Stimulated activated CD4-positive, alpha-beta T cell treated with anti-CD3 and anti-CD28 coated beads, Interleukin-2, amount 100 ng/mL, for 4 hours (primary cell): Measurements from ENCODE around the gene PITPNC1.
"Not testable (repeated sequence)": the region's sequence is repeated elsewhere in the genome, so short reads cannot be mapped to it uniquely, and the experiment has no call there.

Experiments used
- DNase-seq: peaks from one replicate; pipeline ENCODE4 v3.0.0-alpha.2; 2020; ENCODE audit warnings: low read depth

PITPNC1 gene

DNA sequence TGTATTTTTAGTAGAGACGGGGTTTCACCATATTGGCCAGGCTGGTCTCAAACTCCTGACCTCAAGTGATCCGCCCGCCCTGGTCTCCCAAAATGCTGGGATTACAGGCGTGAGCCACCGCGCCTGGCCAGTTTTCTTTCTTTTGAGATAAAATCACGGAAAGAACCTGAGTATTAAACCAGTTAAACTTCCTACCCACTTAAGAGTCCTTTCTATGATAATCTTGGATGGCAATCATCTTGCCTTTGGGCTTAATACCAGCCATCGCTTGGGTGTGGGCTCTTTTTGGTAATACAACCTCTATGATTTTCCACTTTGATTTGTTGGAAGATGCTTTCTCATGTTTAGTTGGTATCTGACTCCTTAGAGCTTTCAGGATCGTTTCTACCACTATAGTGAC, 24.0 kb downstream of the PITPNC1 start:
- no peak for DNase-seq

DNA sequence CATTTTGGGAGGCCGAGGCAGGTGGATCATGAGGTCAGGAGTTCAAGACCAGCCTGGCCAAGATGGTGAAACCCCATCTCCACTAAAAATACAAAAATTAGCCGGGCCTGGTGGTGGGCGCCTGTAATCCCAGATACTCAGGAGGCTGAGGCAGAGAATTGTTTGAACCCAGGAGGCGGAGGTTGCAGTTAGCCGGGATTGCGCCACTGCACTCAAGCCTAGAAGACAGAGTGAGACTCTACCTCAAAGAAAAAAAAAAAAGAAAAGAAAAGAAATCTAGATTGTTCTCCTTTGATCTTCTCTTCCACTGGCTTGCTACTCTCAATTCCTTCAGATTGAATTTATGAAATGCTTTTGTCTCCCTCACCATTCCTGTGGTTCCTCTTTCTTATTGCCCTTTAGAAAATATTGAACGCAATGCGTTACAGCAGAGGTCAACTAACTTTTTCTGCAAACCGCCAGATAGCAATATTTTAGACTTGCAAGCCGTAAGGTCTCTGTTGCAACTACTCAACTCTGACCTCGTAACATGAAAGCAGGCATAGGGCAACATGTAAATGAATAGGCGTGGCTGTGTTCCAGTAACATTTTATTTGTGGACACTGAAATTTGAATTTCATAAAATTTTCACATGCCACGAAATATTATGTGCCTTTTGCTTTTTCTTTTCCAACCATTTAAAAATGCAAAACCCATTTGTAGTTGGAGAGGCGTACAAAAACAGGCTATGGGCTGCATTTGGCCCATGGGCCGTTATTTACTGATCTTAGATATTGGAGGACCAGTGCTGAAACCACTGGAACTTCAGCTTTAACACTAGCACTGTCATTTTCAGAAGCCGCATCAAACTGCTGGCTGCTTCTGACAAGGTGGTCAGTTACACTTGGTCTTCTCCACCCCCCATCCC, 24.8 kb downstream of the PITPNC1 start:
- no peak for DNase-seq

DNA sequence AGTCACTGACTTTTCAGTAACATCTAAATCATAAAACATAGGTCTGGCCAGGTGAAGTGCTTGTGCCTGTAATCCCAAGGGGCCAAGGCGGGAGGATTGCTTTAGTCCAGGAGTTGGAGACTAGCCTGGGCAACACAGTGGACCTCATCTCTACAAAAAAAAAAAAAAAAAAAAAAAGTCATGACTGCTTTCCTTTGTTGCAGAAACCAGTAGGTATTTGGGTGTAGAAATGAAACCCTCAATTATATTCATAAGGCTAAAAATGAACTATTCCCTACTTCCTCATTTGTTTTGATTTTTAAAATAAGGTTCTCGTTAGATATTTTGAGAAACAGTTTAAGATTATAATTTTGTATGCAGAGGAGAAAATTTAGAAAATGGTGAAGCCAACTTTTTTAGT, 26.0 kb downstream of the PITPNC1 start:
- no peak for DNase-seq

DNA sequence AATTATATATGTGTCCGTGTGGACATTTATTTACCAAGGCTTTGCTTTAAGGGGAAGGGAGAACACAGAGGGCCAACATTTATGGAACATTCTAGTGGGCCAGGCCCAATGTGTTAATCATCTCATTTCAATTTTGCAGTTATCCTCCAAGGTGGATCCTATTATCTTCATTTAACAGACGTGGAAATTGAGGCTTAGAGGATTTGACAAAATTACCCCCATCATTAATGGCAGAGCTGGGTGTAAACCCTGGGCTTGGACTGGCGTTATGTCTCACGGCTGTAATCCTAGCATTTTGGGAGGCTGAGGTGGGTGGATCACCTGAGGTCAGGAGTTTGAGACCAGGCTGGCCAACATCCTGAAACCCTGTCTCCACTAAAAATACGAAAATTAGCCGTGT, 26.4 kb downstream of the PITPNC1 start:
- no peak for DNase-seq

DNA sequence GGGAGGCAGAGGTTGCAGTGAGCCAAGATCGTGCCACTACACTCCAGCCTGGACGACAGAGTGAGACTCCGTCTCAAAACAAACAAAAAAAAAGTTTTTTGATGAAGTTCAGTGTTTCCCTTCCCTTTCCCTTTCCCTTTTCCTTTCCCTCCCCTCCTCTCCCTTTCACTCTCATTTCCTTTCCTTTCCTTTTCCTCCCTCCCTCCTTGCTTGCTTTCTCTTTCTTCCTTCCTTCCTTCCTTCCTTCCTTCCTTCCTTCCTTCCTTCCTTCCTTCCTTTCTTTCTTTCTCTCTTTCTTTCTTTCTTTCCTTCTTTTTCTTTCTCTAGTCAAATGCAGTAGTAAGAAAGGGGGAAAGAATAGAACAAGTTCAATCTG, 31.4 kb downstream of the PITPNC1 start:
- DNase-seq, result not testable (repeated sequence)

DNA sequence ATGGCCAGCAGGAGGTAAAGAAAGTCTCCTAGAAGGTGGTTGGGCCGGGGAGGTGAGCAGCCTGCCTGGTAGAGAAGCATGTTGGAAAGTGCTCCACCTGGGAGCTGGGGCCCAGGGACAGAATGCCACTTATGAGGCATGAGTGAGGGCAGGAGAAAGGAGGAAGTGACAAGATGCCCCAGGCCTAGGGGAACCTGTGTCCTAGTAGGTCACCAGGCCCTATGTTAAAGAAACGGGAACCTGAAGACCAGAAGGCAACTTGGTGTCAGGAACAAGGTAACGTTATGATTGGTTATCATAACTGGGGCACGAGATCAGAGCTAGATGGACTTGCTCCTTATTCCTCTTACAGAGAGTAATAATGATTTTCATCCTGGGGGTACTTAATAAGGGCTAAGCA, 34.3 kb downstream of the PITPNC1 start:
- no peak for DNase-seq

DNA sequence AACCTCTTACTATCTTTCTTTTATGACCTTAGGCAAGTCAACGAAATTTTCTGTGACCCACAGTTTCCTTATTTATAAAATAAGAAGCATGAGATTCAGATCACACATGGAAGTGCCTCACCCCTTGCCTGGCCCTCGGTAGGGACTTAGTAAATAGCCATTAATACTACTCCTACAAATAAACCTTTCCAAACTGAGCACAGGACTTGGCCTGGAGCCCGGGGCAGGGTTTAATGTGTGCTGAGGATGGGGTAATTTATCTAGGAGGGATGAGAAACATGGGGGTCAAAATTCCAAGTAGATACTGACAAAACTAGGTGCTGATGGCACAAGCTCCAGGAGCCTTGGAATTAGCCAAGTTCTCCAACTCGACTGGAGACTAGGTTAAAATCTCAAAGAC, 35.0 kb downstream of the PITPNC1 start:
- DNase-seq, result no peak

DNA sequence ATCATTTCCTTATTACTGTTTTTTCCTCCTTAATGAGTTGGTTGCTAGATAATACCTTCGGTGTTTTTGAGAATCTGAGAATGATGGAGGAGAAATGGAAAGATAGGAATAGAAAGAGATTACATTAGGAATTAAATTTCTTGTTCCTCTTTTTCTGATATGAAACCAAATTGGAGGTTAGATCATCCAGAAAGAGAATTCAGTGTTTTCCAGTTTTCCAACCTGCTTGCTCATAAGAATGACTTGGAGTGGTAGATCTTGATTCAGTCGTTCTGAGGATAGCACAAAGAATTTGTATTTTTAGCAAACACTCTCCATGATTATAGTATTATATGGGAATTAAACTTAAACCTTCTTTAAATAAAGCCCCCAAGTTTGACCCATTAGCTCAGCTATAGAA, 35.9 kb downstream of the PITPNC1 start:
- no peak for DNase-seq

DNA sequence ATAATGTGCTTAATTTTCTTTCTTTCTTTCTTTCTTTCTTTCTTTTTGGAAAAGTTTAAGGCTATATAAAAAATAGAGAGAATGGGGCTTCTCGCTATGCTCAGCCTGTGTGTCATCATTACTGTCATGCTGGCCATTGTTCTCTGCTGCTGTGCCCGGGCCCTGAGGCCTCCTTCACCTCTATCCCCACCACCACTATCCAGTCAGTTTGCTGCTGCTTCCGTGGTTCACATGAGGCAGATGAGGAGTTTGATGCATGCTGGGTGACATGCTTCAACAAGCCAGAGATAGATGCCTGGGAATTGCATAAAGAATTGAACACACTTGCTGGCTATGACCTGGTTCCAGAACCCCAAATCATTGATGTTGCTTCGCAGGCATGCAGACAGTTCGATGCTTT, 36.3 kb downstream of the PITPNC1 start:
- DNase-seq, result no peak

DNA sequence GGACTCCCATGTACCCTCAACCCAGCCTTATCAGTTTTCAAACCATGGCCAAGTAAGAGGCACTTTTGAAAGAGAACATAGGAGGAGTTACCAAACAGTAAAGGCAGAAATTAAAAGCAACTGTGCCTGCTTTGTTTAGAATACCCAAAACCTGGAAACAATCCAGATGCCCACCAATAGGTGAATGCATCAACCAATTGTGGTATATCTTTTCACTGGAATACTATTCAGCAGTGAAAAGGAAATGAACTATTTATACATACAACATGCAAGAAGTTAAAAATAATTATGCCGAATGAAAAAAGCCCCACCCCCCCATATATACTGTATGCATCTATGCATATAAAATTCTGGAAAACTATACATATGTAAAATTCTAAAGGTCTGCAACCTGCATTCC, 37.0 kb downstream of the PITPNC1 start:
- no peak for DNase-seq

DNA sequence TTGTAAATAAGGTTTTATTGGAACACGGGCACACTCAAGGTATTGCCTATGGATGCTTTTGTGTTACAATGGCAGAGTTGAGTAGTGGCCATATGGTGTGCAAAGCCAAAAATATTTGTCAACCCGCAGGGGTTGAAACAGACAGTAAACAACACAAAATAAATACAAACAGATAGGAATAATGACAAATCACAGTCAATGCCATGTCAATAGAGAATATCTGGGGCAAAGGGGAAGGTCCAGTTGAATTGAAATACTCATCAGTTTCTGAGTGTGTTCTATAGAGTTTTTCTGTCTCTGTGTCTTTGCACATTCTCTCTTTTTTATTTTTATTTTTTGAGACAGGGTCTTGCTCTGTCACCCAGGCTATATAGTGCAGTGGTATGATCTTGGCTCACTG, 37.5 kb downstream of the PITPNC1 start:
- no peak for DNase-seq

DNA sequence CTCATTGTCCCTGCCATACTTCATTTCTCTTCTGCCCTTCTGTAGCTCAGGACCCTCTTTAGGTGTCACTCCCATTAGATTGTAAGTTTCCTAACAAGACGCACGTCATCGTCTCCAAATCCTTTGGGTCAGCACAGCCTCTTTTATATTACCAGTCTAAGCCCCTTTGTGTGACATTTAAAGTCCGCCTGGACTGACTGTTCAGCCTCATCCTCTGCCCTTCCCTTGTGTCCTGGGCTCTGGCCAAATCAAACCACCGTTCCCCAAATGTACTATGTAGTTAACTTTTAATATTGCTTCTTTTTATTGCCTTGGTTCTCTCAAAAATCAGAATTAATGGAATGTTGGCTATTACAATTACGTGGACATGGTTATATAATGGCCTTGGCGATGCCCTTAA, 38.2 kb downstream of the PITPNC1 start:
- no peak for DNase-seq

DNA sequence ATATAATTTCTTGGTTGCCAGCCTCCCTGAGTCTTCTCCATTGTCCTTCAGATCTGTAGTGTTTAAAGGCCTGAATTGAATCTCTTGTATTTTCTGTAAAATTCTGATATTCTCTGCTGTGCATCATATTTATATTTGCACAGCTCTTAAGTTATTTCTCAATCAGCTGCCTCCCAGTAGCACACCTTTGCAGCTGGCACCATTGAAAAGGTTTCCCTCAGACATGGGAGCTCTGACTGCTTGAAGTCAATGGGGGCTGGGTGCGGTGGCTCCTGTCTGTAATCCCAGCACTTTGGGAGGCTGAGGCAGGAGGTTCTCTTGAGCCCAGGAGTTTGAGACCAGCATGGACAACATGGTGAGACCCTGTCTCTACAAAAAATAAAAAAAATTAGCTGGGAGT, 40.4 kb downstream of the PITPNC1 start:
- DNase-seq, result no peak

DNA sequence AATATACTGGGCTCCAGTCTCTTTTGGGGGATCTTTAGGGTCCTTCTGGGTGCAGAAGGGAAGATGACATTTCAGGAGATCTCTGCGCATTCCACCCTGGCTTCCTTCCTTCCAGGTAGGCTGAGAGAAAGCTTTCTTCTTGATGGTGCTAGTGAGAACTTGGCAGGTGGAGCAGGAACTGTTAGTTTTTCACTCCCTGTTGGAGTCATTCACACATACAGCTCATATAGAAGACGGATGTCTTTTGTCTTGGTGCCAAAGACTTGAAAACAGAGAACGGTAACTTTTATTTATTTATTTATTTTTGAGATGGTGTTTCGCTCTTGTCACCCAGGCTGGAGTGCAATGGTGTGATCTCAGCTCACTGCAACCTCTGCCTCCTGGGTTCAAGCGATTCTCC, 43.9 kb downstream of the PITPNC1 start:
- DNase-seq, result no peak

DNA sequence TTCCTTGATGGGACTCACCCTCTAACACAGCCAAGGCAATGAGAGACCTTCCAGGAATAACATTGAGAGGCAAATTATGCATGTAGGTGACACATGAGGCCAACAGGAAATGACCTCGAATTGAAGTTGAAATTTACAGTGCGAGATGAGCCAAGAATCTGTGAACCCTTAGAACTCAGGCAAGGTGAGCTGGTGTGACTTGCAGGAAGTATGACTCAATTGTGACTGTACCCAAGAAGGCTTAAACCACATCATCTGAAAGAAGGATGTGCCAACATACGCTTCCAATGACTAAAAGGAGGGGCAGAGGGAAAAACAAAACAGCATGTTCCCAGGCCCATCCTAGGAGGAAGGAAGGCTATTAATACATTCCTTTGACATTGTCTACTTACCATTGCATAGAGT, 44.8 kb downstream of the PITPNC1 start:
- DNase-seq, result peak; percentile 61

DNA sequence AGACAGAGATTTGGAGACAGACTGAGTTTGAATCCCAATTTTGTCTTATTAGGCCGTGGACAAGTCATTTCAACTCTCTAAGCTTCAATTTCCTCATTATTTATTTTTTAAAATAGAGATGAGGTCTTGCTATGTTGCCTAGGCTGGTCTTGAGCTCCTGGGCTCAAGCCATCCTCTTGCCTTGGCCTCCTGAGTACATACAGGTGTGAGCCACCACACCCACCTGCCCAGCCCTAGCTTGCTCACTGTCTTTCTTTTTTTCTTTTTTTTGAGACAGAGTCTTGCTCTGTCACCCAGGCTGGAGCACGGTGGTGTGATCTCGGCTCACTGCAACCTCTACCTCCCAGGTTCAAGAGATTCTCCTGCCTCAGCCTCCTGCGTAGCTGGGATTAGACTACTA, 45.2 kb downstream of the PITPNC1 start:
- DNase-seq, result peak; percentile 39

DNA sequence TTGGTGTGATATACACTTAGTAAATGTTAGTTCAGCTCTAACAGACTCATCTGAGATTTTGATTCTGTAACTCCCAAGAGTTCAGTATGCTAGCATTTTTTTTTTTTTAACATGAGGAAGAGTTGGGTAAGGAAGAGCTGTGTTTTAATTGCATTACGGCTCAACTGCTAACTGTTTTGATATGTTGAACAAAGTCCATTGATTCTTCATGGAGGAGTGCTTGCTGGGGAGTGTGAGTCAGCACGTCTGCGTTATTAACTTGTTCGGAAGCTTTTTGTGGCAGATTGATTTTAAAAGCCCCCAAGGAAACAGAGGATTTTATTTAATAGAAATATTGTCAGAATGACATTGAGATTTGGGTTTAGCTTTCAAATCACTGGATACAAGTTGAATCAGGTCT, 45.8 kb downstream of the PITPNC1 start:
- DNase-seq, result no peak

DNA sequence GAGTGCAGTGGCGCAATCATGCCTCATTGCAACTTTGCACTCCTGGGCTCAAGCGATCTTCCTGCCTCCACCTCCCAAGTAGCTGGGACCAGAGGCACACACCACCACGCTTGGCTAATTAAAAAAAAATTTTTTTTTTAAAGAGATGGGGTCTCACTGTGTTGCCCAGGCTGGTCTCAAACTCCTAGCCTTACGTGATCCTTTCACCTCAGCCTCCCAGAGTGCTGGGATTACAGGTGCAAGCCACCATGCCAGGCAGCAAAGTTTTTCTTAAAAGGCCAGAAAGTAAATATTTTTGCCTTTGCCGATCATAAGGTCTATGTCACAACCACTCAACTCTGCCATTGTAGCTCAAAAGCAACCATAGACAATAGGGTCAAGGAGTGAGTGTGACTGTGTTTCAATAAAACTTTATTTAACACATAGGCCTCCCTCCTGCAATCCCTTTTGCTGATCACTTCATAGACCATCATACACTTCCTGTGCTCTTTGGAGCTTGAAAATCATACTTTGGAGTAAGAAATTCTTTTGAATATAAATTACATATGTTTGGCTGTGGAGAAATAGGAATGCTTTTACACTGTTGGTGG, 48.6 kb downstream of the PITPNC1 start:
- no peak for DNase-seq

DNA sequence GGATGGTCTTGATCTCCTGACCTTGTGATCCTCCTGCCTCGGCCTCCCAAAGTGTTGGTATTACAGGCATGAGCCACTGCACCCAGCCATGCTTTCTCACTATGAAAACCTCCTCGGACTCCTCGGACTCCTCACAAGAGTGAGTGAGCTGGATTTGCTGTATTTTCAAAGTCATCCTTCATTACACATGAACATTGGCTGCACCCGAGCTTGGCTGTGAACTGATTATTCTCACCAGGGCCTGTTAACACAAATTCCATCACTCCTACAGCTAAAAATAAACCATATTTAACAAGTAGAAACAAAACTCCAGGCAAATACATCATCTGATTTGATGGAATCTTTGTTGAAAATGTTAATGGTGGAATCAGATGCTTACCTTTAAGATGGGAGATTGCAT, 50.3 kb downstream of the PITPNC1 start:
- DNase-seq, result no peak

DNA sequence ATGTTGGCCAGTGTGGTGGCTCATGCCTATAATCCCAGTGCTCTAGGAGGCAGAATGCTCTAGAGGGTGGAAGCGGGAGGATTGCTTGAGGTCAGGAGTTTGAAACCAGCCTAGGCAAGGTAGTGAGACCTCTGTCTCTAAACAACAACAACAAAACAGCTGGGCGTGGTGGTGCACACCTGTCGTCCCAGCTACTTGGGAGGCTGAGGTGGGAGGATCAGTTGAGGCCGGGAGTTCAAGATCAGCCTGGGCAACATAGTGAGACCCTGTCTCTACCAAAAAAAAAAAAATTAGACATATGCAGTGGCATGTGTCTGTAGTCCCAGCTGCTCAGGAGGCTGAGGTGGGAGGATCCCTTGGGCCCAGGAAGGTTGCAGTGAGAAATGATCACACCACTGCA, 53.4 kb downstream of the PITPNC1 start:
- DNase-seq, result not testable (repeated sequence)

DNA sequence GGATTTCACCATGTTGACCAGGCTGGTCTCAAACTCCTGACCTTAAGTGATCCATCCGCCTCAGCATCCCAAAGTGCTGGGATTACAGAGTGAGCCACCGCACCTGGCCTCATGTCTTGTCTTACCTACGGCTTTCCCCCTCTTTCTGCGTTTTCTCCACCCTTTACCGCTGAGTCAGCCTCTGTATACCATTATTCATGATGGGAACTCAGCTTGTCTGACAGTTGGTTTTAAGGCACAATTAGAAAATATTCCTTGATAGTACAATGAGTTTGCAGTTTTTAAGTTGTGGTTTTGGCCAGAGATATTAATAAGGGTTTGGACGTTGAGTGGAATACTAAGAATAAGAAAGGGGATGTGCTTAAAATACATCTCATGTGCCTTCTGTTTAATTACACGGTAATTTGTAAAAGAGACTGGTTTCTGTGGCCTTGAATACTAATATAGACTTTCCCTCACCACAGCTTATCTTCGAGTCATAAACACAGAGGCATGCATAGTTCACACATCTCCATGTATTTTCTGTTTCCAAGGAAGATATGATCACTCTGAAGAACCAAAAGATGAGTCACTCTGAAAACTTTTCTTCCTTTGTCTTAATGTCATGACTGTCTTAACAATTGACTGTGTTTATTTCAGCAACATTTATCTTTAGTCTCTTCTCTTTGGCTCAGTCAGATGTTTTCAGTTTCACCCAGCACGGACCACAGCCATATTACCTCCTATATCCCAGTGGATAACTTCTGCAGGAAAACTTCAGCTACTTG, 54.4 kb downstream of the PITPNC1 start:
- DNase-seq, result no peak

DNA sequence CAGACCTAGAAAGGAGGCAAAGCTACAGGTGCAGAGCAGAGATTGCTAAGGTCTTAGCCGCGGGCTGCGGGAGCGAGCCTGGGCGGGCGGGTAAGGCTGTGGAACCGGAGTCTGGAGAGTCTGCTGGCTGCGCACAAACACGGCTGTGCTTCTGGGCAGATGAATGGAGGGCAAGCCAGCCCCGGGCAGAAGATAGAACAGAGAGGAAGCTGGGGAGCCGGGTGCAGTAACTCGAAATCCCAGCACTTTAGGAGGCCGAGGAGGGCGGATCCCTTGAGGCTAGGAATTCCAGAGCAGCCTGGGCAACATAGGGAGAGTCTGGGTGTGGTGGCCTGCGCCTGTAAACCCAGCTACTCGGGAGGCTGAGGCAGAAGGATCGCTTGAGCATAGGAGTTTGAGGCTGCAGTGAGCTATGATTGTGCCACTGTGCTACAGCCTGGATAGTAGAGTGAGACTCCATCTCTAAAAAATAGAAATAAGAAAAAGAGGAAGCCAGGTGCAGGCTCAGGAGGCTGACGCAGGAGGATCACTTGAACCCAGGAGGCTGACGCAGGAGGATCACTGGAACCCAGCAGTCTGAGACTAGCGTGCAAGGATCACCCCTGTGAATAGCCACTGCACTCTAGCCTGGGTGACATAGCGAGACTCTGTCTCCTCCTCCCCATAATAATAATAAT, 56.3 kb downstream of the PITPNC1 start:
- no peak for DNase-seq
